HepG2 (cell line): ENCODE measurements around the gene SLC8A2. TPM values are rescaled to one million over a fixed set of nuclear protein-coding genes. Genes with fewer than 3 reads are reported as not detected.
A peak's percentile ranks its signal among the peaks of the same experiment; 100 is the strongest.

Experiments
- AGO1 ChIP-seq: fragments of 200-400 bp; formaldehyde crosslinking; IDR thresholded peaks from 2 replicates; pipeline ENCODE4 v1.6.1; 2017; ENCODE audit warnings: mild to moderate bottlenecking, low read depth, low read length, moderate library complexity; ENCODE audit not compliant: poor library complexity, severe bottlenecking
- ATF7-NPFF ChIP-seq: sonication (generic); formaldehyde crosslinking; IDR thresholded peaks from 2 replicates; pipeline ENCODE4 v1.8.1; 2023; ENCODE audit warnings: mild to moderate bottlenecking, low read depth, missing genetic modification reagents, moderate library complexity
- GATAD2A ChIP-seq: IDR thresholded peaks from 2 replicates; pipeline ENCODE4 v1.6.1; 2016
- GLI4 ChIP-seq: sonication (generic); formaldehyde crosslinking; IDR thresholded peaks from 2 replicates; pipeline ENCODE4 v1.5.1; 2020; ENCODE audit warnings: missing genetic modification reagents, mild to moderate bottlenecking, moderate library complexity, borderline replicate concordance
- IKZF1 ChIP-seq: fragments of 450-650 bp; IDR thresholded peaks from 2 replicates; pipeline ENCODE4 v1.7.1; 2016
- KAT2B ChIP-seq: fragments of 150-350 bp; IDR thresholded peaks from 2 replicates; pipeline ENCODE4 v1.6.1; 2014; ENCODE audit warnings: low read depth, low read length, borderline replicate concordance
- KDM1A ChIP-seq: IDR thresholded peaks from 2 replicates; pipeline ENCODE4 v1.6.1; 2016; ENCODE audit warnings: missing compliant biosample characterization
- MAFG ChIP-seq: sonication (generic); formaldehyde crosslinking; IDR thresholded peaks from 2 replicates; pipeline ENCODE4 v1.5.1; 2020; ENCODE audit warnings: mild to moderate bottlenecking, missing genetic modification reagents
- SETDB1 ChIP-seq: sonication (generic); formaldehyde crosslinking; IDR thresholded peaks from 2 replicates; pipeline ENCODE4 v1.5.1; 2020; ENCODE audit warnings: missing genetic modification reagents, mild to moderate bottlenecking, borderline replicate concordance
- ZNF282 ChIP-seq: fragments of 450-650 bp; IDR thresholded peaks from 2 replicates; pipeline ENCODE4 v1.6.1; 2018; ENCODE audit not compliant: partially characterized antibody
- ZNF550 ChIP-seq: sonication (generic); formaldehyde crosslinking; IDR thresholded peaks from 2 replicates; pipeline ENCODE4 v1.4.0; 2020; ENCODE audit warnings: mild to moderate bottlenecking, missing genetic modification reagents, borderline replicate concordance
- ZNF678 ChIP-seq: sonication (generic); formaldehyde crosslinking; IDR thresholded peaks from 2 replicates; pipeline ENCODE4 v1.4.0; 2020; ENCODE audit warnings: mild to moderate bottlenecking, missing genetic modification reagents
- ZNF773 ChIP-seq: sonication (generic); formaldehyde crosslinking; IDR thresholded peaks from 2 replicates; pipeline ENCODE4 v1.4.0; 2020; ENCODE audit warnings: missing genetic modification reagents, borderline replicate concordance
- polyA plus RNA-seq, 8 experiments: library from polyadenylated mRNA; depleted of rRNA in 3 of 8; stranded (reverse) in 7 of 8; unstranded in 1 of 8; fragments of >200 nt; fragmentation: Illumina TruSeq in 4 of 8; extraction: Trizol in 4 of 8; gene quantifications; 2 replicates each; pipeline versions ENCODE4 v1.2.1 to v1.2.3, GENCODE V29; 2011 to 2016; ENCODE audit warnings: low read depth in 4 of 8, missing spikeins in 1 of 8, mixed read lengths in 1 of 8; ENCODE audit not compliant: insufficient read depth in 1 of 8
- total RNA-seq, 5 experiments: library from RNA; depleted of rRNA; stranded (reverse); fragments of >200 nt; fragmentation: Illumina TruSeq; extraction: Trizol; gene quantifications; 2 replicates each; pipeline ENCODE4 v1.2.3, GENCODE V29; 2016; ENCODE audit warnings: low read depth in 1 of 5
- TF ChIP-seq, protein P1 (sequence below): sonication (generic); formaldehyde crosslinking; IDR thresholded peaks from 2 replicates; pipeline ENCODE4 v1.4.0; 2020; ENCODE audit warnings: missing genetic modification reagents
- TF ChIP-seq, protein P2 (sequence below): sonication (generic); formaldehyde crosslinking; IDR thresholded peaks from 2 replicates; pipeline ENCODE4 v1.4.0; 2020; ENCODE audit warnings: missing genetic modification reagents, borderline replicate concordance
- TF ChIP-seq, protein P3 (sequence below): sonication (generic); formaldehyde crosslinking; IDR thresholded peaks from 2 replicates; pipeline ENCODE4 v1.4.0; 2020; ENCODE audit warnings: mild to moderate bottlenecking, missing genetic modification reagents
- TF ChIP-seq, protein P4 (sequence below), 2 experiments: sonication (generic) in 1 of 2; formaldehyde crosslinking in 1 of 2; IDR thresholded peaks; 2 replicates each; pipeline versions ENCODE4 v1.4.0 to v1.6.1; 2018 to 2020; ENCODE audit warnings: missing genetic modification reagents in 2 of 2, borderline replicate concordance in 1 of 2, low read depth in 1 of 2, mild to moderate bottlenecking in 1 of 2, missing biosample characterization in 1 of 2
- TF ChIP-seq, protein P5 (sequence below): sonication (generic); formaldehyde crosslinking; IDR thresholded peaks from 2 replicates; pipeline ENCODE4 v1.5.0; 2020; ENCODE audit warnings: missing genetic modification reagents

The SLC8A2 gene
- total and polyA plus RNA-seq, 2 of the 13 experiments (the other 11 are each of a cell fraction or from before 2014, with no cell fraction given), result 0.02 TPM; not detected in 1

DNA sequence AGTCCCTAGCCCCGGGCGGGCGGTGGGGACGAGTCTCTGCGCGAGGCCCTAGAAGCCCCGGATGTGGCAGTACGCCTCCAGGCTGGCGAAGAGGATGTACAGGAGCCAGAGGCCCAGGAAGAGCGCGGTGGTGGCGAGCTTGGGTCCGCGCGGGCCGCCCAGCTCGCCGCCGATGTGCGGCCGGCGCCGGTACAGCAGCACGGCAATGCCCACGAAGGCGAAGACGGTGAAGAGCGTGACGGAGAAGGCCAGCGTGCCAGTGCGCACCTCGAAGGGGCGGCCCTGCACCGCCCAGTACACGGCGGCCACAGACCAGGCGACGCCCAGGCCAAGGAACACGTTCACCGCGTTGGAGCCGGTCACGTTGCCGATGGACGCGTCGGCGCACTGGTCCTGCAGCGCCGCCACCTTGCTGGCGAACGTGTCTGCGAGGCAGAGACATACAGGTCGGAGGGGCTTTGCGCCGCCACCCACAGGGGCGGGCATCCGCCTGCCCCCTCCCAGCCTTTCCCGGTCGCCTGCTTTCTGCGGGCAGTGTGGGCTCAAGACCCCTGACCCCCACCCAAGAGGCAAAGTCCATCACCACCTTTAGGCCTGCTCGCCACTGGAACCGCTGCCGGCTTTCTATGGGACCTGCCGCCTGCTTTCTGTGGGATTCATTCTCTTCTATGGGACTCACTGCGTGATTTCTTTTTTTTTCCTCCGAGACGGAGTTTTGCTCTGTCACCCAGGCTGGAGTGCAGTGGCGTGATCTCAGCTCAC is 41.5 kb downstream of the SLC8A2 start (continued):
- TF ChIP-seq, protein P1, sequence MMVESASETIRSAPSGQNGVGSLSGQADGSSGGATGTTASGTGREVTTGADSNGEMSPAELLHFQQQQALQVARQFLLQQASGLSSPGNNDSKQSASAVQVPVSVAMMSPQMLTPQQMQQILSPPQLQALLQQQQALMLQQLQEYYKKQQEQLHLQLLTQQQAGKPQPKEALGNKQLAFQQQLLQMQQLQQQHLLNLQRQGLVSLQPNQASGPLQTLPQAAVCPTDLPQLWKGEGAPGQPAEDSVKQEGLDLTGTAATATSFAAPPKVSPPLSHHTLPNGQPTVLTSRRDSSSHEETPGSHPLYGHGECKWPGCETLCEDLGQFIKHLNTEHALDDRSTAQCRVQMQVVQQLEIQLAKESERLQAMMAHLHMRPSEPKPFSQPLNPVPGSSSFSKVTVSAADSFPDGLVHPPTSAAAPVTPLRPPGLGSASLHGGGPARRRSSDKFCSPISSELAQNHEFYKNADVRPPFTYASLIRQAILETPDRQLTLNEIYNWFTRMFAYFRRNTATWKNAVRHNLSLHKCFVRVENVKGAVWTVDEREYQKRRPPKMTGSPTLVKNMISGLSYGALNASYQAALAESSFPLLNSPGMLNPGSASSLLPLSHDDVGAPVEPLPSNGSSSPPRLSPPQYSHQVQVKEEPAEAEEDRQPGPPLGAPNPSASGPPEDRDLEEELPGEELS, result no peak
- TF ChIP-seq KDM1A (CRISPR knock-in tag), result no peak
- no peak for TF ChIP-seq IKZF1
- no peak for TF ChIP-seq ZNF773 (CRISPR knock-in tag)
- TF ChIP-seq, protein P2, sequence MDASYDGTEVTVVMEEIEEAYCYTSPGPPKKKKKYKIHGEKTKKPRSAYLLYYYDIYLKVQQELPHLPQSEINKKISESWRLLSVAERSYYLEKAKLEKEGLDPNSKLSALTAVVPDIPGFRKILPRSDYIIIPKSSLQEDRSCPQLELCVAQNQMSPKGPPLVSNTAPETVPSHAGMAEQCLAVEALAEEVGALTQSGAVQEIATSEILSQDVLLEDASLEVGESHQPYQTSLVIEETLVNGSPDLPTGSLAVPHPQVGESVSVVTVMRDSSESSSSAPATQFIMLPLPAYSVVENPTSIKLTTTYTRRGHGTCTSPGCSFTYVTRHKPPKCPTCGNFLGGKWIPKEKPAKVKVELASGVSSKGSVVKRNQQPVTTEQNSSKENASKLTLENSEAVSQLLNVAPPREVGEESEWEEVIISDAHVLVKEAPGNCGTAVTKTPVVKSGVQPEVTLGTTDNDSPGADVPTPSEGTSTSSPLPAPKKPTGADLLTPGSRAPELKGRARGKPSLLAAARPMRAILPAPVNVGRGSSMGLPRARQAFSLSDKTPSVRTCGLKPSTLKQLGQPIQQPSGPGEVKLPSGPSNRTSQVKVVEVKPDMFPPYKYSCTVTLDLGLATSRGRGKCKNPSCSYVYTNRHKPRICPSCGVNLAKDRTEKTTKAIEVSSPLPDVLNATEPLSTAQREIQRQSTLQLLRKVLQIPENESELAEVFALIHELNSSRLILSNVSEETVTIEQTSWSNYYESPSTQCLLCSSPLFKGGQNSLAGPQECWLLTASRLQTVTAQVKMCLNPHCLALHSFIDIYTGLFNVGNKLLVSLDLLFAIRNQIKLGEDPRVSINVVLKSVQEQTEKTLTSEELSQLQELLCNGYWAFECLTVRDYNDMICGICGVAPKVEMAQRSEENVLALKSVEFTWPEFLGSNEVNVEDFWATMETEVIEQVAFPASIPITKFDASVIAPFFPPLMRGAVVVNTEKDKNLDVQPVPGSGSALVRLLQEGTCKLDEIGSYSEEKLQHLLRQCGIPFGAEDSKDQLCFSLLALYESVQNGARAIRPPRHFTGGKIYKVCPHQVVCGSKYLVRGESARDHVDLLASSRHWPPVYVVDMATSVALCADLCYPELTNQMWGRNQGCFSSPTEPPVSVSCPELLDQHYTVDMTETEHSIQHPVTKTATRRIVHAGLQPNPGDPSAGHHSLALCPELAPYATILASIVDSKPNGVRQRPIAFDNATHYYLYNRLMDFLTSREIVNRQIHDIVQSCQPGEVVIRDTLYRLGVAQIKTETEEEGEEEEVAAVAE (CRISPR knock-in tag), result 0 out of 2 replicates have a peak, but pooled peaks have one; percentile 68
- no peak for TF ChIP-seq KAT2B
- TF ChIP-seq AGO1, result no peak
- no peak for TF ChIP-seq ZNF678 (CRISPR knock-in tag)
- no peak for TF ChIP-seq ZNF550
- TF ChIP-seq, protein P3, sequence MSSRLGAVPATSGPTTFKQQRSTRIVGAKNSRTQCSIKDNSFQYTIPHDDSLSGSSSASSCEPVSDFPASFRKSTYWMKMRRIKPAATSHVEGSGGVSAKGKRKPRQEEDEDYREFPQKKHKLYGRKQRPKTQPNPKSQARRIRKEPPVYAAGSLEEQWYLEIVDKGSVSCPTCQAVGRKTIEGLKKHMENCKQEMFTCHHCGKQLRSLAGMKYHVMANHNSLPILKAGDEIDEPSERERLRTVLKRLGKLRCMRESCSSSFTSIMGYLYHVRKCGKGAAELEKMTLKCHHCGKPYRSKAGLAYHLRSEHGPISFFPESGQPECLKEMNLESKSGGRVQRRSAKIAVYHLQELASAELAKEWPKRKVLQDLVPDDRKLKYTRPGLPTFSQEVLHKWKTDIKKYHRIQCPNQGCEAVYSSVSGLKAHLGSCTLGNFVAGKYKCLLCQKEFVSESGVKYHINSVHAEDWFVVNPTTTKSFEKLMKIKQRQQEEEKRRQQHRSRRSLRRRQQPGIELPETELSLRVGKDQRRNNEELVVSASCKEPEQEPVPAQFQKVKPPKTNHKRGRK (CRISPR knock-in tag), result no peak
- no peak for TF ChIP-seq ZNF282
- no peak for TF ChIP-seq SETDB1 (CRISPR knock-in tag)
- TF ChIP-seq, protein P4, sequence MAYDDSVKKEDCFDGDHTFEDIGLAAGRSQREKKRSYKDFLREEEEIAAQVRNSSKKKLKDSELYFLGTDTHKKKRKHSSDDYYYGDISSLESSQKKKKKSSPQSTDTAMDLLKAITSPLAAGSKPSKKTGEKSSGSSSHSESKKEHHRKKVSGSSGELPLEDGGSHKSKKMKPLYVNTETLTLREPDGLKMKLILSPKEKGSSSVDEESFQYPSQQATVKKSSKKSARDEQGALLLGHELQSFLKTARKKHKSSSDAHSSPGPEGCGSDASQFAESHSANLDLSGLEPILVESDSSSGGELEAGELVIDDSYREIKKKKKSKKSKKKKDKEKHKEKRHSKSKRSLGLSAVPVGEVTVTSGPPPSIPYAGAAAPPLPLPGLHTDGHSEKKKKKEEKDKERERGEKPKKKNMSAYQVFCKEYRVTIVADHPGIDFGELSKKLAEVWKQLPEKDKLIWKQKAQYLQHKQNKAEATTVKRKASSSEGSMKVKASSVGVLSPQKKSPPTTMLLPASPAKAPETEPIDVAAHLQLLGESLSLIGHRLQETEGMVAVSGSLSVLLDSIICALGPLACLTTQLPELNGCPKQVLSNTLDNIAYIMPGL (CRISPR knock-in tag; IDR thresholded peaks at IDR 0.05; ENCODE audit: borderline replicate concordance in 1 of 2, low read depth in 1 of 2), result peak; percentile 29 to 60; a peak in 3 of 4 replicates
- TF ChIP-seq, protein P5, sequence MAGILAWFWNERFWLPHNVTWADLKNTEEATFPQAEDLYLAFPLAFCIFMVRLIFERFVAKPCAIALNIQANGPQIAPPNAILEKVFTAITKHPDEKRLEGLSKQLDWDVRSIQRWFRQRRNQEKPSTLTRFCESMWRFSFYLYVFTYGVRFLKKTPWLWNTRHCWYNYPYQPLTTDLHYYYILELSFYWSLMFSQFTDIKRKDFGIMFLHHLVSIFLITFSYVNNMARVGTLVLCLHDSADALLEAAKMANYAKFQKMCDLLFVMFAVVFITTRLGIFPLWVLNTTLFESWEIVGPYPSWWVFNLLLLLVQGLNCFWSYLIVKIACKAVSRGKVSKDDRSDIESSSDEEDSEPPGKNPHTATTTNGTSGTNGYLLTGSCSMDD (CRISPR knock-in tag), result no peak
- TF ChIP-seq ATF7-NPFF (CRISPR knock-in tag), result peak; percentile 86; the same call in 1 of the 2 replicates
- TF ChIP-seq GATAD2A (CRISPR knock-in tag), result 0 out of 2 replicates have a peak, but pooled peaks have one; percentile 21
- TF ChIP-seq GLI4 (CRISPR knock-in tag), result 0 out of 2 replicates have a peak, but pooled peaks have one; percentile 63
- TF ChIP-seq MAFG (CRISPR knock-in tag), result no peak
